OCI-LY3 (cell line): ENCODE measurements around the gene RXRA.

Experiments used
- H2AFZ ChIP-seq: fragments of 200-600, 300-600 bp; shearing (Covaris generic); 2 replicates; pipeline ENCODE4 v1.6.0; 2014; ENCODE audit warnings: antibody characterized with exemption, low read depth, low read length
- H3K27ac ChIP-seq: fragments of 200-600, 300-600 bp; sonication (generic); 2 replicates; pipeline ENCODE4 v1.5.1; 2014; ENCODE audit warnings: mild to moderate bottlenecking, low read length, moderate library complexity, mixed read lengths
- H3K27me3 ChIP-seq: fragments of 200-600, 300-600 bp; sonication (generic); 2 replicates; pipeline ENCODE4 v1.6.1; 2014; ENCODE audit warnings: low read depth, low read length, mixed read lengths
- H3K36me3 ChIP-seq: fragments of 200-600, 300-600 bp; sonication (generic); replicated peaks from 2 replicates; pipeline ENCODE3; 2014; ENCODE audit warnings: low read depth, low read length, mixed read lengths
- H3K4me1 ChIP-seq: fragments of 300-600, 200-600 bp; sonication (generic); 2 replicates; pipeline ENCODE4 v1.6.1; 2014; ENCODE audit warnings: low read length, mixed read lengths
- H3K4me2 ChIP-seq: fragments of 200-600, 300-600 bp; sonication (generic); 2 replicates; pipeline ENCODE4 v1.6.1; 2014; ENCODE audit warnings: low read length, mixed read lengths
- H3K4me3 ChIP-seq: fragments of 300-600, 200-600 bp; sonication (generic); 2 replicates; pipeline ENCODE4 v1.5.1; 2014; ENCODE audit warnings: antibody characterized with exemption, mild to moderate bottlenecking, low read length, moderate library complexity
- H3K79me2 ChIP-seq: fragments of 300-600, 200-600 bp; shearing (Covaris generic); 2 replicates; pipeline ENCODE4 v1.6.1; 2014; ENCODE audit warnings: mild to moderate bottlenecking, low read length, mixed read lengths
- H3K9ac ChIP-seq: fragments of 300-600, 200-600 bp; shearing (Covaris generic); 2 replicates; pipeline ENCODE4 v1.6.0; 2014; ENCODE audit warnings: mild to moderate bottlenecking, low read length, moderate library complexity
- H3K9me3 ChIP-seq: fragments of 200-600, 300-600 bp; shearing (Covaris generic); 2 replicates; pipeline ENCODE4 v1.6.1; 2014; ENCODE audit warnings: low read length, mixed read lengths; ENCODE audit not compliant: insufficient read depth
- H4K20me1 ChIP-seq: fragments of 200-600, 300-600 bp; sonication (generic); 2 replicates; pipeline ENCODE4 v1.6.1; 2016; ENCODE audit warnings: low read length, mixed read lengths; ENCODE audit not compliant: insufficient read depth
- CTCF ChIP-seq: fragments of 200-600, 300-600 bp; sonication (generic); IDR thresholded peaks from 2 replicates; pipeline ENCODE4 v1.5.1; 2014; ENCODE audit warnings: antibody characterized with exemption, low read length, low read depth
- EZH2phosphoT487 ChIP-seq: fragments of 200-600 bp; shearing (Covaris generic); IDR thresholded peaks from 2 replicates; pipeline ENCODE4 v1.6.1; 2018; ENCODE audit warnings: antibody characterized with exemption, mixed run types, low read depth

RXRA gene

GRCh38 chr9:134472256-134472655 is 146.0 kb downstream of the RXRA start:
- no peaks in the 10 kb centered on the region for H3K27me3 ChIP-seq
- H3K79me2 ChIP-seq, result no peaks in the 10 kb centered on the region
- no peak overlapping the region for H2AFZ ChIP-seq
- no peak for TF ChIP-seq EZH2phosphoT487
- no peak for TF ChIP-seq CTCF
- H3K9ac ChIP-seq, result no peak overlapping the region
- H3K4me2 ChIP-seq, result no peak overlapping the region
- H3K27ac ChIP-seq, result no peak overlapping the region
- H4K20me1 ChIP-seq, result no peaks in the 10 kb centered on the region
- peaks cover 4% of the 10 kb centered on the region; the same call in 1 of the 2 replicates for H3K9me3 ChIP-seq
- H3K4me1 ChIP-seq, result no peaks in the 10 kb centered on the region
- no peaks in the 10 kb centered on the region for H3K36me3 ChIP-seq
- no peak overlapping the region for H3K4me3 ChIP-seq

- no peak overlapping the region for H2AFZ ChIP-seq
- no peaks in the 10 kb centered on the region for H4K20me1 ChIP-seq
- H3K36me3 ChIP-seq, result no peaks in the 10 kb centered on the region
- peaks cover 4% of the 10 kb centered on the region; the same call in 1 of the 2 replicates for H3K9me3 ChIP-seq
- H3K9ac ChIP-seq, result no peak overlapping the region
- no peaks in the 10 kb centered on the region for H3K27me3 ChIP-seq
- TF ChIP-seq CTCF, result no peak
- TF ChIP-seq EZH2phosphoT487, result no peak
- no peak overlapping the region for H3K27ac ChIP-seq
- H3K4me2 ChIP-seq, result no peak overlapping the region
- no peak overlapping the region for H3K4me3 ChIP-seq
- H3K79me2 ChIP-seq, result no peaks in the 10 kb centered on the region
- H3K4me1 ChIP-seq, result no peaks in the 10 kb centered on the region
Observed at GRCh38 chr9:134473141-134474054, 147.1 kb downstream of the RXRA start.

- no peaks in the 10 kb centered on the region for H3K79me2 ChIP-seq
- H3K36me3 ChIP-seq, result no peaks in the 10 kb centered on the region
- no peak overlapping the region for H2AFZ ChIP-seq
- H3K4me1 ChIP-seq, result no peaks in the 10 kb centered on the region
- no peak overlapping the region for H3K4me2 ChIP-seq
- TF ChIP-seq EZH2phosphoT487 (no peak), CTCF (no peak)
- H3K27me3 ChIP-seq, result no peaks in the 10 kb centered on the region
- peaks cover 4% of the 10 kb centered on the region; the same call in 1 of the 2 replicates for H3K9me3 ChIP-seq
- H3K4me3 ChIP-seq, result no peak overlapping the region
- H3K9ac ChIP-seq, result no peak overlapping the region
- H4K20me1 ChIP-seq, result no peaks in the 10 kb centered on the region
- H3K27ac ChIP-seq, result no peak overlapping the region
Observed at GRCh38 chr9:134474055-134474370, 147.8 kb downstream of the RXRA start.

- H3K36me3 ChIP-seq, result no peaks in the 10 kb centered on the region
- no peaks in the 10 kb centered on the region for H3K27me3 ChIP-seq
- H3K4me3 ChIP-seq, result no peak overlapping the region
- no peak for TF ChIP-seq EZH2phosphoT487
- TF ChIP-seq CTCF, result no peak
- H3K9me3 ChIP-seq, result peaks cover 4% of the 10 kb centered on the region; the same call in 1 of the 2 replicates
- no peak overlapping the region for H3K9ac ChIP-seq
- H2AFZ ChIP-seq, result no peak overlapping the region
- H3K79me2 ChIP-seq, result no peaks in the 10 kb centered on the region
- no peaks in the 10 kb centered on the region for H4K20me1 ChIP-seq
- H3K4me2 ChIP-seq, result no peak overlapping the region
- H3K4me1 ChIP-seq, result no peaks in the 10 kb centered on the region
- H3K27ac ChIP-seq, result peak overlapping the region; percentile 47
Observed at GRCh38 chr9:134475011-134475790, 148.9 kb downstream of the RXRA start.
